GM18519 (cell line): ENCODE measurements around the gene FBLN5.
"Not testable (repeated sequence)": the region's sequence is repeated elsewhere in the genome, so short reads cannot be mapped to it uniquely, and the experiment has no call there.

Experiments
- ATAC-seq: cut with Tn5 transposase; IDR thresholded peaks from one replicate; pipeline ENCODE4 v1.9.1; 2021; ENCODE audit warnings: mild to moderate bottlenecking, moderate library complexity; ENCODE audit not compliant: unreplicated experiment, low FRiP score

The FBLN5 gene

GRCh38 chr14:91869556-91869955 lies 77.9 kb downstream of the FBLN5 start:
- no peak for ATAC-seq

DNA sequence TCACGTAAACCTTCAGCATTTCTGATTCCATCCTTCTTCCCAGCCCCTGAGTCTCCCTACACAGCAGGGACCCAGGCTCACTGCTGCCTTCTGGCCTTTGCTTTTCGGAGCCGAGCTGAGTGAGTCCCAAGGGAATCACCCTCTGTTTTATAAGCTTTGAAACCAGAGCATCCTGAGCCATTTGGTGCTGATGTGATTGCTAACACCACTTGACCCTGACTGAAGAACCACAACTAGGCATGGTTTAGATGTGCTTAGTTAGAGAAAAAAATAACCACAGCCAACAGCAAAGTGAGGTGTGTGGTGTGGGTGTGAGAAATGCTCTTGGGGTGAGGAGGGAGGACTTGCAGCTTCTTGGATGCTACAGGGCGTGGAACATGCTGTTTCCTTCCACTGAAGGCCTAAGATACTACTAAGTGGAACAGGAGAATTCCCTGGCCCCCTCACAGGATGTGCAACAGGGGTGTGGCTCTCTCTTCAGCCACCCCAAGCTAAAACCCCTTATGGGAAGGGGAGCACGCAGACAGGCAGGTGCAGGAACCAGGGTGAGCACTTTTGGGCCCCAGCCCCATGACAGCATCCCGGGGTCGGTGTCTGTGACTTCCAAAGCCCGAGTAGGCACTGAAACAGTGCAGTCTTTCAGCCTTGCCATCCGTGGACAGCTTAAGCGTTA lies 80.0 kb downstream of the FBLN5 start, which contains the start of gene TC2N:
TC2N (minus strand) TSS at position 221 of the 673 bp plus-strand sequence. CDS start 53,767 bp downstream, outside the sequence.
- no peak for ATAC-seq

- no peak for ATAC-seq
Measured at GRCh38 chr14:91866511-91867295, 80.8 kb downstream of the FBLN5 start.

- ATAC-seq, result no peak
Measured at GRCh38 chr14:91866061-91866460, 81.4 kb downstream of the FBLN5 start.

GRCh38 chr14:91862417-91862816 lies 85.1 kb downstream of the FBLN5 start:
- no peak for ATAC-seq

DNA sequence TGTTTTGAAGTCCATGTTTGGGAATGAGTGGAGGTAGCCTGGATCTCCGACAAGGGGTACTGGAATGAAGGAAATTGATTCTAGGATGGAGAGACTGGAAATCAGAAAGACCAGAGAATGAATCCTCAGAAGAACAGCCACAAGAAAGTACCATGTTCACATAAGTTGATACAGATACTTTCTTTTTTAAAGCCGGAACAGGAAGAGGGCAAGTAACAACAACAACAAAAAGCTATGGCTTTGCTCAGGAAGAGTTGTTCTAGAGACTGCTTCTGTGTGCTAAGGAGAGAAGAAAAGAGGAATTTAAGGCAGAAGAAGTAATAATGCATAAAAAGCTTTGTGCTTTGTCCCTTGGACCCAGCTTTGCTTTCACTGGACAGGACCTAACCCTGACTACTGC lies 86.4 kb downstream of the FBLN5 start:
- ATAC-seq, result no peak

GRCh38 chr14:91860238-91860637 lies 87.3 kb downstream of the FBLN5 start:
- no peak for ATAC-seq

- ATAC-seq, result peak; percentile 73
Measured at GRCh38 chr14:91858536-91859275, 88.8 kb downstream of the FBLN5 start.

DNA sequence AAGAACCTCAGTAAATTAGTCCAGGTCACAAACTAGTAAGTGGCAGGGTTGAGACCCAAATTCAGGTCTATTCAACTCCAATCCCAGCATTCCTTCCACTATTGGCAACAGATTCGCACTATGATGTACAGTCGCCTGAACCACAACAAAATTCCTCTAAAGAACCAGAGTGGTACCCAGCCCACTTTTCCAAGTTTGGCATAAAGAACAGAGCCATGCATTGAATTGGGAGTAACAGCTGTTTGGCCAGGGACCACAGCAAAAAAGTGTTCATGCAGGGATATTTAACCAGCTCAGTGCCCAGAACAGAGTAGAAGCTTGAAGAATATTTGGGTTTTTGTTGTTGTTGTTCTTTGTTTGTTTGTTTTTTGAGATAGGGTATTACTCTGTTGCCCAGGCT lies 89.9 kb downstream of the FBLN5 start:
- ATAC-seq, result no peak

DNA sequence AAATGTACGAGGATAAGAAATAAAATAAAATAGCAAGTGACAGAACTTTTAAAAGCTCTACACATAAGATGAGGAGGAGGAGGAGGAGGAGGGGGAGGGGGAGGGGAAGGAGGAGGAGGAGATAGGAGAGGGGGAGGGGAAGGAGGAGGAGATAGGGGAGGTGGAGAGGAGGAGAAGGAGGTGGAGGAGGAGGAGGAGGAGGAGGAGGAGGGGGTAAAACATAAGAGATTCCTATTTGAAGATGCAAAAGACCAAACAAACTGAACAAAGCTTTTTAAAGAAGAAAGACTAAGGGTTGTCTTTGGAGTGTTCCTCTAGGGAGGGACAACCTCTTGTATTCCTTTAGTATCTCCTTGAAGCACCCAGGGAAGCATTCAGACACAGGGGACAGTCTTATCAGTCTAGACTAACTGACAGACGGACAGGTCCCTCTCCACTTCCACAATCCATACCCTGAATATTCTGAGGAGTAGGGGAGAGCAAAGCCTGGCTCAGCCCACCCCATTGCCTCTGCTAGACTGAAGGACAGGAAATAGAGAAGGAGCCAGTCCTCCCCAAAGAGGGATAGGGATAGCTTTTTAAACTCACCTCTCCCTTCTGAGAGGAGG lies 93.1 kb downstream of the FBLN5 start:
- no peak for ATAC-seq

DNA sequence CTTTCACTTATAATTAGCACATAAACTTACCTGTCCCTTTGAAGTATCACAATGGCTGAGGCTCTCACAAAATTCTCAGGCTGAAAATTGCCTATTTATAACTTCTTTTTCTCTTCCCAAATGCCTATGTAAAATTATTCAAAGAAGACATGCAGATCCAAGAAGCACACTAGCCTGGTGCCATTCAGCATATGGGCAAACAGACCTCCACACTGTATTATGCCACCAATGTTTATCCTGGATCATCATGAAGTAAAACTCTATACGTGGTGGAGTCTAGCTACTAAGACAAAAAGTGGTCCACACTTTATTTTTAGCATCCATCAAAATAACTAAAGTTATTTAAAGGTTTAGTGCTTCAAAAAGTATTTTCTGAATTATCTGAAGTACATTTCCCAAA lies 95.9 kb downstream of the FBLN5 start:
- no peak for ATAC-seq

DNA sequence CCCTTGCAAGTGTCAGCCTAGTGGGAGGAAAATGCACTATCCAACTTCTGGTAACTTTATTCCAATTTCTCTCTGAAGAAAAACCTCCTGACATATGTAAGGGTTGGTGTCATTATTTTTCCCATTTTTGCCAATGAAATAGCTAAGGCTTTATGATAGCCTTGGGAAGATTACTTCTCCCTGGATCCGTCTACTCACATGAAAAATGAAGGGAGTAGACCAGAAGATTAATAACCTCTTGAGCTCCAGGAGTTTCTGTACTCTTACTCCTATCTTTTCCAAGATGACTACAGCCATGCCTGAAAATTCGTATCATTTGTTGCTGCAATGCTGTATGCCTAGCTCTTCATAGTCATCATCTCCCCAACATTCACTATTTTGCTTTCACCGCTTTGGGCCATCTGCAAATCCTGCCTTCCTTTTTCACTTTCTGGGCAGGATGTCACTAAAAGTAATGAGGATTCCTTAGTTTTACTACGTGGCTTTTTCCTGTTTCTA lies 98.9 kb downstream of the FBLN5 start:
- no peak for ATAC-seq

DNA sequence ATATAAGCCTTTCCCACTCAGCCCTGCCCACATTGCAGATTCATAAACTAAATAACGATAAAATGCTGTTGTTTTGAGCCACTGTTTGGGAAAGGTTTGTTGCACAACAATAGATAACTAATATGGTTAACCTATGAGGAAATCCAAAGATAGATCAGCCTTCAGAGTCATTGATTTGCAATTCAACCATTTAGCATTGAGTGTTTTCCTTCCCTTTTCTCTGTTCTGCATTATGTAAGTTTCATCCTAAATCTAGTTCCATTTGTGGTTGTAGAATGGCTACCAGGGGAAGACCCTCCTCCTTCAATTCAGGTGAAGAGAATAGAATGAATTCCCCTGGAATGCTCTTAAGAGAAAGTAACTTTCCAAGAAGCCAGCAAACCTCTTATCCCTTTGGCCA lies 99.8 kb downstream of the FBLN5 start:
- ATAC-seq, result no peak

- no peak for ATAC-seq
Measured at GRCh38 chr14:91845652-91846051, 101.8 kb downstream of the FBLN5 start.

DNA sequence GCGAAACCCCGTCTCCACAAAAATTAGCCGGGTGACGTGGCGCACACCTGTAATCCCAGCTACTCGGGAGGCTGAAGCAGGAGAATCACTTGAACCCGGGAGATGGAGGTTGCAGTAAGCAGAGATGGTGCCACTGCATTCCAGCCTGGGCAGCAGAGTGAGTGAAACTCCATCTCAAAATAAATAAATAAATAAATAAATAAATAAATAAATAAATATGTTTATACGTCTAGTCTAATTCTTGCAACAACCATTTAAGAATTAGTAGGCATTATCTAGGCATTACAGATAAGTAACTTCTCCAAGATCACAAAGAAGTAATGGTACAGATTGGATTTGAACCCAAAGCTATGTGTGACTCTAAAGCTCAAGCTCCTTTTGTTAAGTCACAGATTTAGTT lies 102.4 kb downstream of the FBLN5 start:
- not testable (repeated sequence) for ATAC-seq

DNA sequence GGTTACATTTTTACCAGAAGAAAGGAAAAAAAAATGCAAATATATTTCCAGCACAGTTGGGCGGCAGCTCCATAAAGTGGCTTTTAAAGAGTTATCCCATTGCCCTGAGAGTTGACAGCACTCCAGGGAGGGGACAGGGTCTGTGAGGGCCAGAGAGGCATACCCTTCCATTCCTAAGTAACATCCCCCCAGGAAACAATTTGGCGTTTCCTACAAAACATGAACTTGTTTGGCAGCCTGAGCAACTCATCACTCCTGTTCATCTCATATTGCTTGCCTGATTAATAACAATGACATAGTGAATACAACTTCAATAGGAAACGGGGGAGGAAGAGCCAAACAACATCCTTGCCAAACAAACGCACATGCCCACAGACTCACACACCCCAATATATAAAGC lies 103.5 kb downstream of the FBLN5 start:
- ATAC-seq, result no peak

- no peak for ATAC-seq
Measured at GRCh38 chr14:91843437-91843836, 104.1 kb downstream of the FBLN5 start.

DNA sequence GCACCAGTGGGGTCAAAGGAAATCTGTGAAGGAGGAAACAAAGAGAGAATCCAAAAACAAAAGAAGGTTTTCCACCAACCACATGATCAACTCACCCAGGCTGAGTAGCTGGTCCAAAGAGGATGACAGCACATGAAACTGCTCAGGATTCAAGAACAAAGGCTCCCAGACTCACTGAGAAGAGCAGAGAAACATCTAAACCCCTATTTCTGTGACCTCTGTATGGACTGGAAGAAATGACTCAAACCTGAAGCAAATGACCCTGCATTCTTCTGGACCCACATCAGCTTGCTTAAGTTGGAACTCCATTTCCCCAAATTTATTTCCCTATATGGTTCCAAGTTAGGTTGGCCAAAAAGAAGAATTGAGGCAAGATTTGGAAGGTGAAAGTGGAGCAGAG lies 106.4 kb downstream of the FBLN5 start:
- no peak for ATAC-seq

DNA sequence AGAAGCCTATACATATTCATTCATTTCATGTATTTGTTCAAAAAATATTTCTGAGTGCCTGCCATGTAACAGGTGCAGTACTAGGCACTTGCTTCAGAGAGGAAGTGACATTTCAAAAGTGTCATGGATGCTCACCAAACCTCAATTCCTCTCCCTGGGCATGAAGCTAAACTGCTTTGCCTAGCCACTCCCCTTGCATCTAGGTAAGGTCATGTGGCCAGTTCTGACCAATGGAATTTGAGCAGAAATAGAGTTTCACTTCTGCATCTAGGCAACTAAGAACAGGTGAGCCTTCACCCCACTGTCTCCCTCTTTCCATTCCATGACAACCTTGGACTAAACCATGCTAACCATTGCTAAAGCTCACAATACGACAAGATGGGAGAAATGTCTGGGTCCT lies 107.7 kb downstream of the FBLN5 start:
- no peak for ATAC-seq

DNA sequence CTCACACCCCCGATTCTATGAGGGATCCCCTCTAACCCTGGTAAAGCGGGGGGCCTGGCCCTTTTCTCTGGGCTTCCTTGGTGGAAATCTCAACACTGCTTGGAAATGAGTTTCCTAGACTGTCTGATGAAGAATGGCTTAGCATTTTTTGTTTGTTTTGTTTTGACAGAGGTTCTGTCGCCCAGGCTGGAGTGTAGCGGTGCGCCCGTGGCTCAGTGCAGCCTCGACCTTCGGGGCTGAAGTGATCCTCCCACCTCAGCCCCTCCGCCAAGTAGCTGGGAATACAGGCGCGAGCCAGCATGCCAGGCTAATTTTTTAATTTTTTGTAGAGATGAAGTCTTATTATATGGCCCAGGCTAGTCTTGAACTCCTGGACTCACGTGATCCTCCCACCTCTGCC lies 110.4 kb downstream of the FBLN5 start:
- ATAC-seq, result no peak
